ENCODE measurements around the gene ERV3-1. TPM values are rescaled to one million over a fixed set of nuclear protein-coding genes. Genes with fewer than 3 reads are reported as not detected.
A peak's percentile ranks its signal among the peaks of the same experiment; 100 is the strongest.
"Not testable (repeated sequence)": the region's sequence is repeated elsewhere in the genome, so short reads cannot be mapped to it uniquely, and the experiment has no call there.

Gene ERV3-1
- total RNA-seq, 1 donor from 2014 or later = 29.5 TPM

DNA sequence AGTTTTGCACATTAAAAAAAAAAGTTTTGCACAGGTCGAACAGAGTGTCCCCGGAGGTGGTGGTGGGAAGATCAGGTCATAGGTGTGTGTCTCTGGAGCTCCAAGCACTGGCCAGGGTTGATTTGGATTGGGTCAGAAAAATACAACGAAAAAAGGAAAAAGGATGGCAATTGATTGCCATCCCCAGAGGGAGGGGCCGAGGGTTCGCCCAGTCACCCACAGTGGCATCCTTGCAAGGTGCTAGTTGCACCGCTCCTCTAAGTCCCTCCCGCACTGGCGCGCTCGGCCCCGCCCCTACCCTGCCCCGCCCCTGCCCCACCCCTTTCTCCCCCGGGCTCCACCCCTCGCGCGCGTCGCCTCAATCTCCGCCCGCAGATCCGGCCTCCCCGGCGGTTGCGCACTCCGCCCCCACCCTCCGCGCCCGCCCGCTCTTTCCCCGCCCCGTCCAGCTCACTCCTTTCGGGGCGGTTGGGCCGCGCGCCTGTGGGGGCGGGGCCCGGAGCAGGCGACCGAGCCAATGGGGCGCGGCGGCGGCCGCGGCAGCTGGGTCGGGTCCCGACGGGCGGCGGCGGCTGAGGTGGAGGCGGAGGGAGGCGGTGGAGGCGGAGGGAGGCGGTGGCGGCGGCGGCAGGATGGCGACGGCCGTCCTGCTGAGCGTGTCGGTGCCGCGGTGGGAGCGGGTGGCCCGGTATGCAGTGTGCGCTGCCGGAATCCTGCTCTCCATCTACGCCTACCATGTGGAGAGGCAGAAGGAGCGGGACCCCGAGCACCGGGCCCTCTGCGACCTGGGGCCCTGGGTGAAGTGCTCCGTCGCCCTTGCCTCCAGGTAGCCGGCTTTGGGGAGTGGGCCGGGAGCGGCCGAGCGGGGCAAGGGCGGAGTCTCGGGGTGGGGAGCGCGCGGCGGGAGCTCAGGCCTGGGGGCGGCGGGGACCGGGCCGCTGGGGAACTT, 31.5 kb upstream of the ERV3-1 start:
- Histone ChIP-seq H3K27ac (peak overlapping the region; percentile 77), H3K9me3 (no peaks in the 10 kb centered on the region), H3K4me3 (peak overlapping the region; percentile 61 to 65), H3K27me3 (no peaks in the 10 kb centered on the region), H3K36me3 (no peaks in the 10 kb centered on the region), H3K4me1 (peaks cover 17% of the 10 kb centered on the region)
- intact Hi-C loops (cut with DNase I) = no loop called here
- TF ChIP-seq POLR2A (IDR thresholded peaks at IDR 0.05) (peak in 1 of 2 donors; percentile 38), POLR2AphosphoS5 (IDR thresholded peaks at IDR 0.05; ENCODE audit: insufficient read depth in 1 of 2, low read depth in 1 of 2) (peak in 1 of 2 donors; percentile 38)
- TF ChIP-seq, protein P1, sequence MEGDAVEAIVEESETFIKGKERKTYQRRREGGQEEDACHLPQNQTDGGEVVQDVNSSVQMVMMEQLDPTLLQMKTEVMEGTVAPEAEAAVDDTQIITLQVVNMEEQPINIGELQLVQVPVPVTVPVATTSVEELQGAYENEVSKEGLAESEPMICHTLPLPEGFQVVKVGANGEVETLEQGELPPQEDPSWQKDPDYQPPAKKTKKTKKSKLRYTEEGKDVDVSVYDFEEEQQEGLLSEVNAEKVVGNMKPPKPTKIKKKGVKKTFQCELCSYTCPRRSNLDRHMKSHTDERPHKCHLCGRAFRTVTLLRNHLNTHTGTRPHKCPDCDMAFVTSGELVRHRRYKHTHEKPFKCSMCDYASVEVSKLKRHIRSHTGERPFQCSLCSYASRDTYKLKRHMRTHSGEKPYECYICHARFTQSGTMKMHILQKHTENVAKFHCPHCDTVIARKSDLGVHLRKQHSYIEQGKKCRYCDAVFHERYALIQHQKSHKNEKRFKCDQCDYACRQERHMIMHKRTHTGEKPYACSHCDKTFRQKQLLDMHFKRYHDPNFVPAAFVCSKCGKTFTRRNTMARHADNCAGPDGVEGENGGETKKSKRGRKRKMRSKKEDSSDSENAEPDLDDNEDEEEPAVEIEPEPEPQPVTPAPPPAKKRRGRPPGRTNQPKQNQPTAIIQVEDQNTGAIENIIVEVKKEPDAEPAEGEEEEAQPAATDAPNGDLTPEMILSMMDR (IDR thresholded peaks at IDR 0.05) = no peak
- peak; percentile 91 to 97 for DNase-seq (ENCODE audit: extremely low spot score in 2 of 2)

DNA sequence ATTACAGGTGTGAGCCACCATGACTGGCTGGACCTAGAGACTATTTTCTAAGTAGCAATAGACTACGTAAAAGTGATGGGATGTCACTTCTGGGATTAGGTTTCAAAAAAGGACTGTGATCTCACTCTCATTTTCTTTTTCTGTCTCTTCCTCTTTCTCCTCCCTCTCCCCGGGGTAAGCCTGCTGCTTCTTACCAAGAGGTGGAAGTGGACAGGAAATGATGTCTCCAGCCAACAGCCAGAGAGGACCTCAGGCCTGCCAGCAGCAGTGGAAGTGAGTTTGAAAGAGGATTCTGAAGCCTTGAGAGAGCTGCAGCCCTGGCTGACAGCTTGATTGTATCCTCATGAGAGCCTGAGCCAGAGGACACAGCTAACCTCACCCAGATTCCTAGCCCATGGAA, 30.0 kb upstream of the ERV3-1 start:
- DNase-seq (ENCODE audit: extremely low spot score in 2 of 2); H3K27me3 ChIP-seq; H3K36me3 ChIP-seq; H3K27ac ChIP-seq; H3K9me3 ChIP-seq; intact Hi-C loops (cut with DNase I); H3K4me3 ChIP-seq: not testable (repeated sequence)
- H3K4me1 ChIP-seq = peaks cover 17% of the 10 kb centered on the region

DNA sequence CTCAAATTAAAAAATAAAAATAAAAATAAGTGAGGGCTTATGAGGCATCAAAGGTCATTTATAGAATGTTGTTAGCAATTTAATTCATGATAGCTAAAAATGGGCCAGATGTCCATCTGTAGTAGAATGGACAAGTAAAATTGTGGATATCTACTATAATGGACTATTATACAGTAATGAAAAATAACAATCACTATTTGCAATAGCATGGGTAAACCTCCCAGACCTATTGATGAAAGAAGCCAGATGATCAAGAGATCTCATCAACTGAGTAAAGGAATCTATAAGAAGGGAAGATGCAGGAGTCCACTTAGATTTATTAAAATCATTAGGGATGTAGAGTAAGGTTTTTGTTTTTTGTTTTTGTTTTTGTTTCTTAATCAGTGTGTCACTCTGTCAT, 29.0 kb upstream of the ERV3-1 start:
- H3K27me3 ChIP-seq; intact Hi-C loops (cut with DNase I); DNase-seq (ENCODE audit: extremely low spot score in 2 of 2); H3K27ac ChIP-seq; H3K9me3 ChIP-seq; H3K4me3 ChIP-seq; H3K36me3 ChIP-seq: not testable (repeated sequence)
- H3K4me1 ChIP-seq = peaks cover 16% of the 10 kb centered on the region

DNA sequence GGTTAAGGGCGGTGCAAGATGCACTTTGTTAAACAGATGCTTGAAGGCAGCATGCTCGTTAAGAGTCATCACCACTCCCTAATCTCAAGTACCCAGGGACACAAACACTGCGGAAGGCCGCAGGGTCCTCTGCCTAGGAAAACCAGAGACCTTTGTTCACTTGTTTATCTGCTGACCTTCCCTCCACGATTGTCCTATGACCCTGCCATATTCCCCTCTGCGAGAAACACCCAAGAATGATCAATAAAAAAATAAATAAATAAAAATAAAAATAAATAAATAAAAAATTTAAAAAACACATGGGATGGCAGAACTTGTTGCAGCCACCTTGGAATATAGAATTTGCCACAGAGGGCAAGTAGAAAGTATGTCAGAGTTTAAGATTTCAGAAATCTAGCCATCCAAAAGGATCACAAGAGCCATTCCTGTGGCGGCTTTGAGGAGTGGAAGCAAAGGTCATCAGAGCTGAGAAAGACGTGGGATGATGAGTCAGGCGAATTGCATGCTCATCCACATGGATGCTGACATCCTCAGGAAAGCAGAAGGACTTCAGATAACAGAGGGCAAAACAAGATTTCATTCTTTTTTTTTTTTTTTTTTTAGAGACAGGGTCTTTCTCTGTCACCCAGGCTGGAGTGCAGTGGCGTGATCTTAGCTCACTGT, 27.8 kb upstream of the ERV3-1 start:
- H3K36me3 ChIP-seq; DNase-seq (ENCODE audit: extremely low spot score in 2 of 2); intact Hi-C loops (cut with DNase I); H3K4me3 ChIP-seq; H3K27me3 ChIP-seq; H3K9me3 ChIP-seq; H3K27ac ChIP-seq; H3K4me1 ChIP-seq: not testable (repeated sequence)

DNA sequence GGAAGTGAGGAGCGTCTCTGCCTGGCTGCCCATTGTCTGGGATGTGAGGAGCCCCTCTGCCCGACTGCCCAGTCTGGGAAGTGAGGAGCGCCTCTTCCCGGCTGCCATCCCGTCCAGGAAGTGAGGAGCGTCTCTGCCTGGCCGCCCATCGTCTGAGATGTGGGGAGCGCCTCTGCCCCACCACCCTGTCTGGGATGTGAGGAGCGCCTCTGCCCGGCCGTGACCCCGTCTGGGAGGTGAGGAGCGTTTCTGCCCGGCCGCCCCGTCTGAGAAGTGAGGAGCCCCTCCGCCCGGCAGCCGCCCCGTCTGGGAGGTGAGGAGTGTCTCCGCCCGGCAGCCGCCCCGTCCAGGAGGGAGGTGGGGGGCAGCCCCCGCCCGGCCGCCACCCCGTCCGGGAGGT, 26.9 kb upstream of the ERV3-1 start:
- DNase-seq (ENCODE audit: extremely low spot score in 2 of 2); H3K4me3 ChIP-seq; H3K9me3 ChIP-seq; H3K27me3 ChIP-seq; intact Hi-C loops (cut with DNase I); H3K27ac ChIP-seq; H3K36me3 ChIP-seq; H3K4me1 ChIP-seq: not testable (repeated sequence)

DNA sequence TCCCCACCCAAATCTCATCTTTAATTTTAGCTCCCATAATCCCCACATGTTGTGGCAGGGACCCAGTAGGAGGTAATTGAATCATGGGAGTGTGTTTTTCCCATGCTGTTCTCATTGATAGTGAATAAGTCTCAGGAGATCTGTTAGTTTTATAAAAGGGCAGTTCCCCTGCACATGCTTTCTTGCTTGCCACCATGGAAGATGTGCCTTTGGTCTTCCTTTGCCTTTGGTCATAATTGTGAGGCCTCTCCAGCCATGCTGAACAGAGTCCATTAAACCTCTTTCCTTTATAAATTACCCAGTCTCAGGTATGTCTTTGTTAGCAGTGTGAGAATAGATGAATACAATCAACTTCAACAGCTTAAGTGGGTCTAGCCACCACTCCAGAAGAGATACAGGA, 18.5 kb upstream of the ERV3-1 start:
- not testable (repeated sequence) for DNase-seq (ENCODE audit: extremely low spot score in 2 of 2)

DNA sequence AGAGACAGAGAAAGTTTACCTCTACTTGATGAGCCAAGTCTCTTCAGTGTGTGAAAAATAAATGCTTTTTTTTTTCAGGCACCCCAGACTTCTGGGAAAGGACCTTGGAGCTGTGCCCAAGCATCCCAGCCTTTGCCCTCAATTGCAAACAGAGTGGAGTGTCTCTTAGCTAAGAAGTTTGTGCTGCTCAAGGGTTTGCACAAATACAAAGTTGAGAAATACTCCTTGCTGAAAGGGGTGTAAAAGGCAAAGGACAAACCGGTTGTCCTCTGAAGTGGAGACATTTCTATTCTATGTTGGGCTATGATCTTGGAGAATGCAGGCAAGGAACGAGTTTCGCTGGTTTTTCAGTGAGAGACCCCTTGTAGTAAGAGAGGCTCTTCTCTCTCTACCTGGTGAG, 14.5 kb upstream of the ERV3-1 start:
- DNase-seq (ENCODE audit: extremely low spot score in 2 of 2); intact Hi-C loops (cut with DNase I); H3K36me3 ChIP-seq; H3K27me3 ChIP-seq; H3K27ac ChIP-seq; H3K4me1 ChIP-seq; H3K9me3 ChIP-seq; H3K4me3 ChIP-seq: not testable (repeated sequence)

More for the DNA sequence above, 18.5 kb upstream of the ERV3-1 start:
- H3K27me3 ChIP-seq; H3K36me3 ChIP-seq; intact Hi-C loops (cut with DNase I); H3K9me3 ChIP-seq; H3K4me1 ChIP-seq; H3K27ac ChIP-seq; H3K4me3 ChIP-seq: not testable (repeated sequence)

DNA sequence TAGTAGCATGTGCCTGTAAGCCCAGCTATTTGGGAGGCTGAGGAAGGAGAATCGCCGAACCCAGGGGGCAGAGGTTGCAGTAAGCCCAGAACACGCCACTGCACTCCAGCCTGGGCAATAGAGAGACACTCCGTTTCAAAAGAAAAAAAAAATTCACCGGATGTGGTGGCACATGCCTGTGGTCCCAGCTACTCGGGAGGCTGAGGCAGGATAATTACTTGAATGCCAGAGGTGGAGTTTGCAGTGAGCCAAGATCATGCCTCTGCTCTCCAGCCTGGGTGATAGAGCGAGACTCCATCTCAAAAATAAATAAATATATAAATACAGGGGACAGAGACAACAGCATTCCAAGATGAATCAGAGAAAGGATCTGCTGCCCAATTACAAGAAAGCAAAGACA, 3.4 kb upstream of the ERV3-1 start:
- H3K27me3 ChIP-seq; H3K9me3 ChIP-seq; H3K4me3 ChIP-seq; DNase-seq (ENCODE audit: extremely low spot score in 2 of 2); H3K36me3 ChIP-seq; intact Hi-C loops (cut with DNase I); H3K27ac ChIP-seq: not testable (repeated sequence)
- peaks cover 16% of the 10 kb centered on the region for H3K4me1 ChIP-seq

DNA sequence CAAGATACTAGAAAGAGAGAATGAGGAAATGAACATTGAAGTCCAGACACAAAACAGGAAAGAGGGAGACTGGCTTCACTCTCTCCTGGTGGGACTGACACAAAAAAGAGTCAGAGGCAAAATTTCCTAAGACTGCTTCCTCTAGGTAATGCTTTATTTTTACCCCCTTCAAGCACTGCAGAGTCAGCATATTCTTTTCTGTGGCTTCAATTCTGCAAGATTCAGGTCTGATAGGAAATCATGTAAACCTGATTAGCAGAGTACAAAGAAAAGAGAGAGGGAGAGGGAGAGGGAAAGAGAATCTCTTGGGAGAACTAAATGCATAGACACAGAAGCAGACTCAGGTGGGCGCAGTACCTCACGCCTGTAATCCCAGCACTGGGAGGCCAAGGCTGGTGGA, 2.9 kb upstream of the ERV3-1 start:
- H3K27me3 ChIP-seq; H3K4me3 ChIP-seq; intact Hi-C loops (cut with DNase I); H3K27ac ChIP-seq; DNase-seq (ENCODE audit: extremely low spot score in 2 of 2); H3K9me3 ChIP-seq; H3K36me3 ChIP-seq: not testable (repeated sequence)
- peaks cover 21% of the 10 kb centered on the region for H3K4me1 ChIP-seq

DNA sequence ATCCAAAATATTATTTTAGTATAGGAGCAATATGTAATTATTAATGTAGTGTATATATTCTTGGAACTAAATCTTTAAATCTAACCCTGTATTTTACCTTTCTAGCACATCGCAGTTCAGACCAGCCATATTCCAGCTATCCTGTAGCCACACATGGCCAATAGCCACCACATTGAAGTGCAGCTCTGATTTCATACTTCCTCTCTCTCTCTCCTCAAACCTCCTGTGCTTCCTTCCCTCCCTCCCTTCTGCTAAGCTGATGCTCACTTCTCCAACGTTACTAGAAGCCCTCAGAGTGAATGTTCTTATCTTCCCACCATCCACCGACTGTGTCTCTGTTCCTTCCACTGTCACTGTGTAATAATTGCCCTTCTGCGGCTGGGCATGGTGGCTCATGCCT, 549 bp upstream of the ERV3-1 start:
- Histone ChIP-seq H3K27ac (peak overlapping the region; percentile 75), H3K4me3 (peak overlapping the region; percentile 54 to 81), H3K4me1 (peaks cover 43% of the 10 kb centered on the region)
- H3K36me3 ChIP-seq; DNase-seq (ENCODE audit: extremely low spot score in 2 of 2); H3K27me3 ChIP-seq; H3K9me3 ChIP-seq; intact Hi-C loops (cut with DNase I): not testable (repeated sequence)

Measured in vagina (tissue), 2 donors.